Measurements from ENCODE around the gene ZNF22. TPM values are rescaled to one million over a fixed set of nuclear protein-coding genes. Genes with fewer than 3 reads are reported as not detected.

Gene ZNF22
- total RNA-seq, 1 experiment from 2014 or later: 29.9 TPM

DNA sequence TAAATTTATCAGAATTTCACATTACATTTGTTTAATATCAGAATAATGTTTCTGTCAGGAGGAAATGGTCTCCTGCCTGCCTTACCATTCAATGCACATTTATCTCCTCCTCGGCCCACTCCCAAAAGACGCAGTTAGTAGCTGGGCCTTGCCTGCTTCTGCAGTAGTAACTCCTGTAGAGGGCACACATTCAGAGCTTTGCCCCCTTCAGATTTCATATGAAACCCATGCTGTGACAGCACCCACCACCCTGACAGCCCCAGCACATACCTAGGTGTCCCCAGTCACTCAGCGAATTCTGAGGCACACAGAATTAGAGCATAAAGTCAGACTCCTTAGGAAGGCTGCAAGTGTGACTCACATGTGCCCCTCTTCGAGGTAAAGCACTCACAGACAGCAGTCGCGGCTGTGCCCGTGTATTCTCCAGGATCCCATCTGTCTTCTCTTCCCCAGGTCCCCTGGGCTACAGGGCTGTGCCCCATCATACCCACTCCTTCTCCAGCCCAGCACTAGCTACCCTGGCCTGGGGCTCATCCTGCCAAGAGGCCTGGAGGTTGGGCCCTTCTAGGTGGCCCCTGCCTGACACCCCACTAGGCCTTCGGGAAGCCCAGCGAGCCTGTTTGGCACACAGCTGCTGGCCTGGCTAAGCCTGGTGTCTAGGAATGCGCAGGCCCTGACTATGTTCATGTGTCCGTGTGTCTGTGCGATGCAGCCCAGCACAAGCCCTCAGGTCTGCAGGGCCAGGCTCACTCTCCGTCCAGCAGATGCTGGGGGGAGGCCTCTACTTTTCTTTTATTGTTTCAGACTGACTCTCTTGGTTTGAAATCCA is 17.4 kb upstream of the ZNF22 start:
- Histone ChIP-seq H4K20me1 (ENCODE audit: insufficient read depth) (no peaks in the 10 kb centered on the region), H3K9me2 (ENCODE audit: insufficient read depth) (no peaks in the 10 kb centered on the region), H3K27me3 (ENCODE audit: insufficient read depth, low read depth) (no peaks in the 10 kb centered on the region), H3K4me2 (peak overlapping the region; percentile 81; the same call in 1 of the 2 replicates), H2AFZ (no peak overlapping the region), H3K4me3 (no peak overlapping the region), H3K27ac (no peak overlapping the region), H3F3A (ENCODE audit: insufficient read depth, low read depth) (peaks cover 24% of the 10 kb centered on the region; the same call in 1 of the 2 replicates), H3K36me3 (ENCODE audit: low read depth) (no peaks in the 10 kb centered on the region), H3K4me1 (replicated peaks; ENCODE audit: insufficient read depth) (peaks cover 48% of the 10 kb centered on the region), H3K9me3 (ENCODE audit: insufficient read depth, low read depth) (no peaks in the 10 kb centered on the region), H3K79me2 (ENCODE audit: low read depth) (peaks cover 2% of the 10 kb centered on the region)
- no TSS peak for BruUV-seq (replicated peaks)
- TF ChIP-seq EZH2 (IDR thresholded peaks at IDR 0.05; ENCODE audit: low read depth): no peak
- TF ChIP-seq, protein P1, sequence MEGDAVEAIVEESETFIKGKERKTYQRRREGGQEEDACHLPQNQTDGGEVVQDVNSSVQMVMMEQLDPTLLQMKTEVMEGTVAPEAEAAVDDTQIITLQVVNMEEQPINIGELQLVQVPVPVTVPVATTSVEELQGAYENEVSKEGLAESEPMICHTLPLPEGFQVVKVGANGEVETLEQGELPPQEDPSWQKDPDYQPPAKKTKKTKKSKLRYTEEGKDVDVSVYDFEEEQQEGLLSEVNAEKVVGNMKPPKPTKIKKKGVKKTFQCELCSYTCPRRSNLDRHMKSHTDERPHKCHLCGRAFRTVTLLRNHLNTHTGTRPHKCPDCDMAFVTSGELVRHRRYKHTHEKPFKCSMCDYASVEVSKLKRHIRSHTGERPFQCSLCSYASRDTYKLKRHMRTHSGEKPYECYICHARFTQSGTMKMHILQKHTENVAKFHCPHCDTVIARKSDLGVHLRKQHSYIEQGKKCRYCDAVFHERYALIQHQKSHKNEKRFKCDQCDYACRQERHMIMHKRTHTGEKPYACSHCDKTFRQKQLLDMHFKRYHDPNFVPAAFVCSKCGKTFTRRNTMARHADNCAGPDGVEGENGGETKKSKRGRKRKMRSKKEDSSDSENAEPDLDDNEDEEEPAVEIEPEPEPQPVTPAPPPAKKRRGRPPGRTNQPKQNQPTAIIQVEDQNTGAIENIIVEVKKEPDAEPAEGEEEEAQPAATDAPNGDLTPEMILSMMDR (conservative IDR thresholded peaks at IDR 0.05): no peak
- no peak for DNase-seq
- CTCF ChIA-PET: no interaction called here
- intact Hi-C loops (cut with micrococcal nuclease; ENCODE audit: unreplicated experiment): no loop called here
- POLR2A ChIA-PET (ENCODE audit: unreplicated experiment): no interaction called here

DNA sequence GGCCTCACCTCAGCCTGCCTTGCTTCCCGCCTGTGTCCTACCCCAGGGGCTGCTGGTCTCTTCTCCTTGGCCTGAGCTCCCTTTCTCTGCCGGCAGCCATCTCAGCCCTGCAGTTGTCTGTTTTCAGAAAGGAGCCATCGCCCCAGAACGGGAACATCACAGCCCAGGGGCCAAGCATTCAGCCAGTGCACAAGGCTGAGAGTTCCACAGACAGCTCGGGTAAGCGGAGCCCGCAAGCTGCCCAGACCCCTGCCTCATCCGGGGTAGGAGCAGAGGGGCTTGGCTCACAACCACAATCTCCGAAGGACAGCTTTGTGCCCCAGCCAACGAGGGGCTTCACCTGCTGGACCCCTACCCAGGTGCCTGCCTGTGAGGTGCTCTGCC is 16.8 kb upstream of the ZNF22 start:
- DNase-seq: no peak
- peaks cover 45% of the 10 kb centered on the region for H3K4me1 ChIP-seq (replicated peaks; ENCODE audit: insufficient read depth)
- CTCF ChIA-PET: no interaction called here
- H4K20me1 ChIP-seq (ENCODE audit: insufficient read depth): no peaks in the 10 kb centered on the region
- no peaks in the 10 kb centered on the region for H3K9me2 ChIP-seq (ENCODE audit: insufficient read depth)
- H3K27ac ChIP-seq: no peak overlapping the region
- BruUV-seq (replicated peaks): no TSS peak
- no peak for TF ChIP-seq EZH2 (IDR thresholded peaks at IDR 0.05; ENCODE audit: low read depth)
- TF ChIP-seq, protein P1 (conservative IDR thresholded peaks at IDR 0.05): no peak
- H2AFZ ChIP-seq: no peak overlapping the region
- POLR2A ChIA-PET (ENCODE audit: unreplicated experiment): no interaction called here
- H3K36me3 ChIP-seq (ENCODE audit: low read depth): no peaks in the 10 kb centered on the region
- H3K9me3 ChIP-seq (ENCODE audit: insufficient read depth, low read depth): no peaks in the 10 kb centered on the region
- intact Hi-C loops (cut with micrococcal nuclease; ENCODE audit: unreplicated experiment): no loop called here
- H3K4me2 ChIP-seq: no peak overlapping the region
- H3K4me3 ChIP-seq: no peak overlapping the region
- no peaks in the 10 kb centered on the region for H3K27me3 ChIP-seq (ENCODE audit: insufficient read depth, low read depth)
- H3K79me2 ChIP-seq (ENCODE audit: low read depth): no peaks in the 10 kb centered on the region
- H3F3A ChIP-seq (ENCODE audit: insufficient read depth, low read depth): peaks cover 23% of the 10 kb centered on the region; the same call in 1 of the 2 replicates

DNA sequence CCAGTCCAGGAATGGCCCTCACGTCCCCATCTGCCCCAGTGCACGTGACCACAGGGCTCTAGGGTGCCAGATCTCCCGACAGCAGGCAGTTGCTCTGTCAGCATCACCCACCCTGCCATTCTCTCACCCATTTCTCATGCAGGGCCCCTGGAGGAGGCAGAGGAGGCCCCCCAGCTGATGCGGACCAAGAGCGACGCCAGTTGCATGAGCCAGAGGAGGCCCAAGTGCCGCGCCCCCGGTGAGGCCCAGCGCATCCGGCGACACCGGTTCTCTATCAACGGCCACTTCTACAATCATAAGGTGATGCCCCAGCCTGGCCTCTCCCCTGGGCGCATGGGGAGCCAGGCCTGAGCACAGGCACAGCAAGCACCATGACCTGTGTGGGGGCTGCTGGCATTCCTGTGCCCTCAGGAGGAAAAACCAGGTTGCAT is 16.0 kb upstream of the ZNF22 start:
- no peaks in the 10 kb centered on the region for H4K20me1 ChIP-seq (ENCODE audit: insufficient read depth)
- intact Hi-C loops (cut with micrococcal nuclease; ENCODE audit: unreplicated experiment): no loop called here
- H3K27me3 ChIP-seq (ENCODE audit: insufficient read depth, low read depth): no peaks in the 10 kb centered on the region
- no peaks in the 10 kb centered on the region for H3K36me3 ChIP-seq (ENCODE audit: low read depth)
- H3K79me2 ChIP-seq (ENCODE audit: low read depth): no peaks in the 10 kb centered on the region
- H3K9me2 ChIP-seq (ENCODE audit: insufficient read depth): no peaks in the 10 kb centered on the region
- H3K4me3 ChIP-seq: no peak overlapping the region
- H3K4me2 ChIP-seq: no peak overlapping the region
- no peak overlapping the region for H2AFZ ChIP-seq
- TF ChIP-seq, protein P1 (conservative IDR thresholded peaks at IDR 0.05): no peak
- no peak for TF ChIP-seq EZH2 (IDR thresholded peaks at IDR 0.05; ENCODE audit: low read depth)
- ChIA-PET POLR2A (ENCODE audit: unreplicated experiment) (no interaction called here), CTCF (no interaction called here)
- H3K9me3 ChIP-seq (ENCODE audit: insufficient read depth, low read depth): no peaks in the 10 kb centered on the region
- H3K4me1 ChIP-seq (replicated peaks; ENCODE audit: insufficient read depth): peaks cover 37% of the 10 kb centered on the region
- DNase-seq: no peak
- no peak overlapping the region for H3K27ac ChIP-seq
- BruUV-seq (replicated peaks): no TSS peak
- peaks cover 16% of the 10 kb centered on the region; the same call in 1 of the 2 replicates for H3F3A ChIP-seq (ENCODE audit: insufficient read depth, low read depth)

Measured in PC-9 (cell line).